GM23338 (cell line): Measurements from ENCODE around the gene TRIM14. TPM values are rescaled to one million over a fixed set of nuclear protein-coding genes. Genes with fewer than 3 reads are reported as not detected.

Experiments used
- ATAC-seq: fragments of 200-7000 bp; cut with Tn5 transposase; 3 replicates; pipeline ENCODE4 v1.9.1; 2020
- DNase-seq: peaks from one replicate; pipeline ENCODE4 v3.0.0-alpha.2; 2015; ENCODE audit warnings: low spot score
- H2AFZ ChIP-seq: fragments of 200-600 bp; sonication (generic); 2 replicates; pipeline ENCODE4 v1.8.0; 2016; ENCODE audit warnings: antibody characterized with exemption, mild to moderate bottlenecking, moderate library complexity
- H3F3A ChIP-seq: fragments of 200-600 bp; sonication (generic); replicated peaks from 2 replicates; pipeline ENCODE4 v1.8.0; 2017; ENCODE audit warnings: antibody characterized with exemption, mixed run types, low read depth
- H3K27ac ChIP-seq: fragments of 200-600 bp; sonication (generic); 2 replicates; pipeline ENCODE4 v1.6.1; 2016; ENCODE audit warnings: low read depth
- H3K27me3 ChIP-seq: fragments of 200-600 bp; sonication (generic); 2 replicates; pipeline ENCODE4 v1.8.0; 2016; ENCODE audit warnings: mild to moderate bottlenecking, mixed run types, moderate library complexity; ENCODE audit not compliant: insufficient read depth
- H3K36me3 ChIP-seq: fragments of 200-600 bp; sonication (generic); 2 replicates; pipeline ENCODE4 v1.8.0; 2016; ENCODE audit warnings: mild to moderate bottlenecking; ENCODE audit not compliant: insufficient read depth
- H3K4me1 ChIP-seq: fragments of 200-600 bp; sonication (generic); 2 replicates; pipeline ENCODE4 v1.8.0; 2016; ENCODE audit warnings: mild to moderate bottlenecking, moderate library complexity; ENCODE audit not compliant: insufficient read depth
- H3K4me2 ChIP-seq: fragments of 200-600 bp; sonication (generic); 2 replicates; pipeline ENCODE4 v1.7.1; 2017; ENCODE audit warnings: mixed run types
- H3K4me3 ChIP-seq: fragments of 200-600 bp; sonication (generic); 2 replicates; pipeline ENCODE4 v1.6.1; 2016; ENCODE audit warnings: mixed run types
- H3K79me2 ChIP-seq: fragments of 200-600 bp; sonication (generic); replicated peaks from 2 replicates; pipeline ENCODE4 v1.8.0; 2017; ENCODE audit warnings: mild to moderate bottlenecking; ENCODE audit not compliant: insufficient read depth
- H3K9me2 ChIP-seq: fragments of 200-600 bp; sonication (generic); 2 replicates; pipeline ENCODE4 v1.8.0; 2017; ENCODE audit not compliant: insufficient read depth
- H4K20me1 ChIP-seq: fragments of 200-600 bp; sonication (generic); replicated peaks from 2 replicates; pipeline ENCODE4 v1.8.0; 2017; ENCODE audit warnings: mild to moderate bottlenecking; ENCODE audit not compliant: insufficient read depth
- H3K27ac Mint-ChIP-seq: 2 replicates; pipeline ENCODE4 v1.8.0; 2020; ENCODE audit warnings: inconsistent platforms, mild to moderate bottlenecking, moderate library complexity, mixed read lengths
- H3K27me3 Mint-ChIP-seq: 3 replicates; pipeline ENCODE4 v1.8.0; 2022; ENCODE audit warnings: low read depth, mild to moderate bottlenecking, moderate library complexity, mixed read lengths, inconsistent platforms; ENCODE audit not compliant: insufficient read depth, poor library complexity
- H3K36me3 Mint-ChIP-seq: 3 replicates; pipeline ENCODE4 v1.8.0; 2021; ENCODE audit warnings: low read depth, mild to moderate bottlenecking, inconsistent platforms, moderate library complexity, mixed read lengths
- H3K4me1 Mint-ChIP-seq: 3 replicates; pipeline ENCODE4 v1.8.0; 2020; ENCODE audit warnings: mild to moderate bottlenecking, inconsistent platforms, mixed read lengths
- H3K4me3 Mint-ChIP-seq: 3 replicates; pipeline ENCODE4 v1.8.0; 2021; ENCODE audit warnings: moderate library complexity, mild to moderate bottlenecking, inconsistent platforms, mixed read lengths
- H3K9me3 Mint-ChIP-seq: 3 replicates; pipeline ENCODE4 v1.8.0; 2020; ENCODE audit warnings: moderate library complexity, mild to moderate bottlenecking, inconsistent platforms, mixed read lengths
- CREB1 ChIP-seq: fragments of 250-450 bp; sonication (Bioruptor Pico); IDR thresholded peaks from 2 replicates; pipeline ENCODE4 v1.5.0; 2020; ENCODE audit warnings: low read depth, mild to moderate bottlenecking, moderate library complexity
- CTCF ChIP-seq, 2 experiments: fragments of 200-600 bp in 1 of 2; sonication (generic) in 1 of 2; conservative IDR thresholded peaks; 2 replicates each; pipeline versions ENCODE4 v1.5.1 to v1.6.1; 2016 to 2017; ENCODE audit warnings: antibody characterized with exemption in 2 of 2, low read depth in 2 of 2, mild to moderate bottlenecking in 2 of 2, moderate library complexity in 1 of 2
- EZH2 ChIP-seq: fragments of 200-600 bp; sonication (generic); IDR thresholded peaks from one replicate; pipeline ENCODE4 v1.8.0; 2017; ENCODE audit warnings: antibody characterized with exemption, mild to moderate bottlenecking, low read depth; ENCODE audit not compliant: unreplicated experiment
- EZH2phosphoT487 ChIP-seq: fragments of 200-600 bp; sonication (generic); IDR thresholded peaks from one replicate; pipeline ENCODE4 v1.8.1; 2018; ENCODE audit warnings: antibody characterized with exemption; ENCODE audit not compliant: unreplicated experiment
- JUNB ChIP-seq: IDR thresholded peaks from one replicate; pipeline ENCODE4 v1.6.1; 2016; ENCODE audit warnings: antibody characterized with exemption; ENCODE audit not compliant: unreplicated experiment
- NANOG ChIP-seq: IDR thresholded peaks from 2 replicates; pipeline ENCODE4 v1.6.1; 2016; ENCODE audit warnings: antibody characterized with exemption, borderline replicate concordance
- POLR2AphosphoS5 ChIP-seq: IDR thresholded peaks from 2 replicates; pipeline ENCODE4 v1.6.1; 2016; ENCODE audit warnings: antibody characterized with exemption, low read depth
- STAT1 ChIP-seq: IDR thresholded peaks from one replicate; pipeline ENCODE4 v1.6.1; 2016; ENCODE audit warnings: antibody characterized with exemption; ENCODE audit not compliant: unreplicated experiment
- ZNF114 ChIP-seq: fragments of 250-450 bp; sonication (Bioruptor Pico); IDR thresholded peaks from 2 replicates; pipeline ENCODE4 v1.5.0; 2020; ENCODE audit warnings: mild to moderate bottlenecking, moderate library complexity
- ZNF331 ChIP-seq: fragments of 250-450 bp; sonication (Bioruptor Pico); IDR thresholded peaks from 2 replicates; pipeline ENCODE4 v1.5.0; 2020; ENCODE audit warnings: low read depth, mild to moderate bottlenecking, moderate library complexity
- ZNF462 ChIP-seq: fragments of 250-450 bp; sonication (Bioruptor Pico); IDR thresholded peaks from 2 replicates; pipeline ENCODE4 v1.5.0; 2020; ENCODE audit warnings: mild to moderate bottlenecking, moderate library complexity
- polyA plus RNA-seq: library from polyadenylated mRNA; unstranded; fragments of >200 nt; fragmentation: Nextera tagmentation; extraction: Ambion mirVana; gene quantifications from 2 replicates; pipeline ENCODE4 v1.2.1, GENCODE V29; 2016
- total RNA-seq: library from RNA; depleted of rRNA; stranded (reverse); fragments of >200 nt; shearing (Covaris generic); gene quantifications from 2 replicates; pipeline ENCODE4 v1.2.3, GENCODE V29; 2014
- TF ChIP-seq, protein P1 (sequence below): IDR thresholded peaks from 2 replicates; pipeline ENCODE4 v1.6.1; 2016; ENCODE audit warnings: antibody characterized with exemption
- TF ChIP-seq, protein P2 (sequence below): IDR thresholded peaks from one replicate; pipeline ENCODE4 v1.6.1; 2018; ENCODE audit warnings: antibody characterized with exemption; ENCODE audit not compliant: unreplicated experiment

TRIM14 gene
- total and polyA plus RNA-seq, 2 experiments from 2014 or later, result 17.2 to 25.3 TPM

- no peak for TF ChIP-seq ZNF331 (CRISPR knock-in tag)
Measured at GRCh38 chr9:98128316-98128715, 9.3 kb upstream of the TRIM14 start (continued).

- H3K27ac Mint-ChIP-seq, result no peak overlapping the region
Measured at GRCh38 chr9:98127226-98127625, 8.2 kb upstream of the TRIM14 start.

More at GRCh38 chr9:98127226-98127625, 8.2 kb upstream of the TRIM14 start:
- no peak overlapping the region for H3K27ac ChIP-seq
- H3K27me3 ChIP-seq, result no peaks in the 10 kb centered on the region
- no peaks in the 10 kb centered on the region for H3F3A ChIP-seq
- ATAC-seq, result no peak
- no peak overlapping the region for H3K4me3 Mint-ChIP-seq
- no peak for DNase-seq
- H3K9me3 Mint-ChIP-seq, result no peaks in the 10 kb centered on the region
- H2AFZ ChIP-seq, result no peak overlapping the region
- peaks cover 6% of the 10 kb centered on the region for H3K27me3 Mint-ChIP-seq
- no peaks in the 10 kb centered on the region for H3K79me2 ChIP-seq
- no peak overlapping the region for H3K4me3 ChIP-seq
- 0 out of 2 replicates have a peak, but pooled peaks cover 4% of the 10 kb centered on the region for H3K36me3 ChIP-seq
- no peaks in the 10 kb centered on the region for H3K4me1 ChIP-seq
- no peaks in the 10 kb centered on the region for H3K9me2 ChIP-seq
- no peak overlapping the region for H3K4me2 ChIP-seq
- peaks cover 34% of the 10 kb centered on the region for H3K36me3 Mint-ChIP-seq
- TF ChIP-seq STAT1 (no peak), EZH2phosphoT487 (no peak), NANOG (no peak), ZNF114 (no peak), ZNF331 (CRISPR knock-in tag) (no peak), CREB1 (CRISPR knock-in tag) (no peak), CTCF (conservative IDR thresholded peaks at IDR 0.05; ENCODE audit: low read depth in 2 of 2) (no peak), POLR2AphosphoS5 (no peak), EZH2 (no peak), JUNB (no peak), ZNF462 (no peak)
- TF ChIP-seq, protein P1, sequence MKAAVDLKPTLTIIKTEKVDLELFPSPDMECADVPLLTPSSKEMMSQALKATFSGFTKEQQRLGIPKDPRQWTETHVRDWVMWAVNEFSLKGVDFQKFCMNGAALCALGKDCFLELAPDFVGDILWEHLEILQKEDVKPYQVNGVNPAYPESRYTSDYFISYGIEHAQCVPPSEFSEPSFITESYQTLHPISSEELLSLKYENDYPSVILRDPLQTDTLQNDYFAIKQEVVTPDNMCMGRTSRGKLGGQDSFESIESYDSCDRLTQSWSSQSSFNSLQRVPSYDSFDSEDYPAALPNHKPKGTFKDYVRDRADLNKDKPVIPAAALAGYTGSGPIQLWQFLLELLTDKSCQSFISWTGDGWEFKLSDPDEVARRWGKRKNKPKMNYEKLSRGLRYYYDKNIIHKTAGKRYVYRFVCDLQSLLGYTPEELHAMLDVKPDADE, result no peak
- TF ChIP-seq, protein P2, sequence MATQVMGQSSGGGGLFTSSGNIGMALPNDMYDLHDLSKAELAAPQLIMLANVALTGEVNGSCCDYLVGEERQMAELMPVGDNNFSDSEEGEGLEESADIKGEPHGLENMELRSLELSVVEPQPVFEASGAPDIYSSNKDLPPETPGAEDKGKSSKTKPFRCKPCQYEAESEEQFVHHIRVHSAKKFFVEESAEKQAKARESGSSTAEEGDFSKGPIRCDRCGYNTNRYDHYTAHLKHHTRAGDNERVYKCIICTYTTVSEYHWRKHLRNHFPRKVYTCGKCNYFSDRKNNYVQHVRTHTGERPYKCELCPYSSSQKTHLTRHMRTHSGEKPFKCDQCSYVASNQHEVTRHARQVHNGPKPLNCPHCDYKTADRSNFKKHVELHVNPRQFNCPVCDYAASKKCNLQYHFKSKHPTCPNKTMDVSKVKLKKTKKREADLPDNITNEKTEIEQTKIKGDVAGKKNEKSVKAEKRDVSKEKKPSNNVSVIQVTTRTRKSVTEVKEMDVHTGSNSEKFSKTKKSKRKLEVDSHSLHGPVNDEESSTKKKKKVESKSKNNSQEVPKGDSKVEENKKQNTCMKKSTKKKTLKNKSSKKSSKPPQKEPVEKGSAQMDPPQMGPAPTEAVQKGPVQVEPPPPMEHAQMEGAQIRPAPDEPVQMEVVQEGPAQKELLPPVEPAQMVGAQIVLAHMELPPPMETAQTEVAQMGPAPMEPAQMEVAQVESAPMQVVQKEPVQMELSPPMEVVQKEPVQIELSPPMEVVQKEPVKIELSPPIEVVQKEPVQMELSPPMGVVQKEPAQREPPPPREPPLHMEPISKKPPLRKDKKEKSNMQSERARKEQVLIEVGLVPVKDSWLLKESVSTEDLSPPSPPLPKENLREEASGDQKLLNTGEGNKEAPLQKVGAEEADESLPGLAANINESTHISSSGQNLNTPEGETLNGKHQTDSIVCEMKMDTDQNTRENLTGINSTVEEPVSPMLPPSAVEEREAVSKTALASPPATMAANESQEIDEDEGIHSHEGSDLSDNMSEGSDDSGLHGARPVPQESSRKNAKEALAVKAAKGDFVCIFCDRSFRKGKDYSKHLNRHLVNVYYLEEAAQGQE, result no peak
- H3K4me1 Mint-ChIP-seq, result peaks cover 6% of the 10 kb centered on the region
- H4K20me1 ChIP-seq, result no peaks in the 10 kb centered on the region
